Activated T-helper 1 cell treated with anti-CD3 and anti-CD28 coated beads, Interleukin-12 subunit alpha, Interleukin-12 subunit beta, Interleukin-2, Interleukin-4 antibody, amounts not matched to agents 30 ng/mL and 10 ng/mL and 1 ng/mL, durations not matched to agents 14 hours and 24 hours and 36 hours (primary cell): ENCODE results near the gene UGT2B17. TPM values are rescaled to one million over a fixed set of nuclear protein-coding genes. Genes with fewer than 3 reads are reported as not detected.
A peak's percentile ranks its signal among the peaks of the same experiment; 100 is the strongest.
"Not testable (repeated sequence)": the region's sequence is repeated elsewhere in the genome, so short reads cannot be mapped to it uniquely, and the experiment has no call there.

Experiments used
- DNase-seq: peaks from one replicate; pipeline ENCODE4 v3.0.0; 2021; ENCODE audit warnings: low spot score
- H3K27ac Mint-ChIP-seq: one replicate; pipeline ENCODE4 v1.8.0; 2021; ENCODE audit warnings: mild to moderate bottlenecking, mixed read lengths
- H3K27me3 Mint-ChIP-seq: one replicate; pipeline ENCODE4 v1.8.0; 2022; ENCODE audit warnings: mild to moderate bottlenecking, moderate library complexity, mixed read lengths; ENCODE audit not compliant: insufficient read depth
- H3K36me3 Mint-ChIP-seq: one replicate; pipeline ENCODE4 v1.8.0; 2021; ENCODE audit warnings: low read depth, mixed read lengths
- H3K4me1 Mint-ChIP-seq: one replicate; pipeline ENCODE4 v1.8.0; 2021; ENCODE audit warnings: low read depth, mixed read lengths
- H3K4me3 Mint-ChIP-seq: one replicate; pipeline ENCODE4 v1.8.0; 2021; ENCODE audit warnings: mild to moderate bottlenecking, moderate library complexity, mixed read lengths
- H3K9me3 Mint-ChIP-seq: one replicate; pipeline ENCODE4 v1.8.0; 2021; ENCODE audit warnings: mixed read lengths
- intact Hi-C: fragments of 100-400 bp; cut with micrococcal nuclease; formaldehyde crosslinking; loops from one replicate; pipeline ENCODE4 v1.15.1; 2024
- total RNA-seq: library from RNA; stranded (reverse); gene quantifications from 2 replicates; pipeline ENCODE4 v1.2.3, GENCODE V29; 2022

UGT2B17 gene
- total RNA-seq, 1 donor from 2014 or later: not detected

DNA sequence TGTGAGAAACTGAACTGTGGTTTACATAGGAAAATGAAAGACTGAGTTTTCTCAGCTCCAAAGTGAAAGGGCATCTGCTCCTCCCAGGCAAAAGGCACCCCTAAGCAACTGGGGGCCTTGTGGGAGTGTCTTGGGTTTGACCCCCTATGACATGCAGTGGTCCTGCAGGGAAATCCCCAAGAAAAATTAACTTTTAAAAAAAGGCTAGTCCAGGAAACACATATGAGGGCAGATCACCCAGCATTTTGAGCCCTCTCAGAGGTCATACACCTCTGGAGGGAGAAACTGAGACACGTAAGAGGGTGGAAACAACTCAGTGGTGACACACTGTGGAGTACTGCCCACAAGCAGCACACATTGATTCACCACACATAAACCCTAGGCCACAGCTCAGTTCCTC, 22.3 kb downstream of the UGT2B17 start:
- H3K27ac Mint-ChIP-seq, H3K4me3 Mint-ChIP-seq, H3K4me1 Mint-ChIP-seq, H3K9me3 Mint-ChIP-seq, H3K27me3 Mint-ChIP-seq, DNase-seq, intact Hi-C loops, H3K36me3 Mint-ChIP-seq: not testable (repeated sequence)

DNA sequence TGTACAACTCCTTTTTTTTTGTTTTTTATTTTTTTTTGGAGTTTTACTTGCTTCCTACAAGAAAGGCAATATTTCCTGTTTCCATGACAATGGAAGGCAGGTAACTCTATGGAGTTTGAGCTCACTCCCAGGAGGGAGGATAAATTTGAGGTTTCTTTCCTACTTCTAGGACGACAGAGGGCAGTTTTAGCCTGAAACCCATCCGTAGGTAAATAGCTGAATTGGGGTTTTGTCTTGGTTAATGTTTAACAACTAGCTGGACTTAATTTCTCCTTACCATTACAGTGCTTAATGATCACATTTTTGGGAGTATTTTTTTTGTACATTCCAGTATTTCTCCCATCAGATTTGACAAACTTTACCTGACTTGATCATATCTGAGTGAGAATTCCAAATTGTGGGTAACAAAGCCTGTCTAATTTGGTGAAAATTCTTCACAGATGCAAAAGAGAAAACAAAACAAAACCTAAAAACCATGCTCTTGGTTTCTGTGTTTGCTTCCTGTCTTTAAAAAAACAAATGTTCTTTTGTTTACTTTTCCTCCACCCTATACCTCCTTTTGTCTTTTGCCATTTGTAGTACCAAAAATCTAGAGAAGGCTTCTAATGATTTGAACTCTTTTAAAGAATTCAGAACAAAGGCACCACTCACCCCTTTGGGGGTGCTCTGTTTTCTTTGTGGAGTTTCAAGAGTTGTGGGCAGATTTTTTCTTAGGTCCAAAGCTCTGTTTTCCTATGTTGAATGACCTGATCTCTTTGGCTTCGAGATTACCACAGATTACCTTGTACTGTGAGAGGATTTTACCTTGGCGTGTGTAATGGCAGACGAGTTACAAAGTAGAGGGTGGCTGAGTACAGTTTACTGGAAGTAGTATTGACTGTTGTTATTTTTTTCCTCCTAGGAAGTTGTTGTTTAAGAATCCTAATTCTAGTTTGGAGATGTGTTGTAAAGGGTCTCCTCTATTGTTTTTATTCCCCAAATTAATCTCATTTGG, 23.0 kb downstream of the UGT2B17 start:
- H3K36me3 Mint-ChIP-seq, H3K27me3 Mint-ChIP-seq, DNase-seq, H3K27ac Mint-ChIP-seq, H3K9me3 Mint-ChIP-seq, intact Hi-C loops, H3K4me3 Mint-ChIP-seq, H3K4me1 Mint-ChIP-seq: not testable (repeated sequence)

DNA sequence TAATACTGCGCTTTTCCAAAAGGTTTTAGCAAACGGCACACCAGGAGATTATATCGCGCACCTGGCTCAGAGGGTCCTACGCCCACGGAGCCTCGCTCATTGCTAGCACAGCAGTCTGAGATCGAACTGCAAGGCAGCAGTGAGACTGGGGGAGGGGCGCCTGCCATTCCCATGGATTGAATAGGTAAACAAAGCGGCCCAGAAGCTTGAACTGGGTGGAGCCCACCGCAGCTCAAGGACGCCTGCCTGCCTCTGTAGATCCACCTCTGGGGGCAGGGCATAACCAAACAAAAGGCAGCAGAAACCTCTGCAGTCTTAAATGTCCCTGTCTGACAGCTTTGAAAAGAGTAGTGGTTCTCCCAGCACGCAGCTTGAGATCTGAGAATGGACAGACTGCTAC, 33.4 kb downstream of the UGT2B17 start:
- DNase-seq, H3K4me3 Mint-ChIP-seq, H3K36me3 Mint-ChIP-seq, H3K9me3 Mint-ChIP-seq, H3K4me1 Mint-ChIP-seq, intact Hi-C loops, H3K27ac Mint-ChIP-seq, H3K27me3 Mint-ChIP-seq: not testable (repeated sequence)

DNA sequence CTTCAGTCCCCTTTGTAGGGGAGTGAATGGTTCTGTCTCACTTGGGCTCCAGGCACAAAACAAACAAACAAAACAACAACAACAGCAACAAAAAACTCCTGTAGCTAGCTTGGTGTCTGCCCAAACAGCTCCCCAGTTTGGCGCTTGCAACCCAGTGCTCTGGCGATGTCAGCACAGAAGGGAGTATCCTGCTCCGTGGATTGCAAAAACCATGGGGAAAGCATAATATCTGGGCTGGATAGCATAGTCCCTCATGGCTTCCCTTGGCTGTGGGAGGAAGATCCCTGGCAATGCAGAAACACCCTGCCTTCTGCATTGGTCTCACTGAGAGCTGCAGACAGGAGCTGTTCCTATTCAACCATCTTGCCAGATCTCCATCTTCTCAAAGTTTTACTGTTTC, 39.7 kb downstream of the UGT2B17 start:
- Mint-ChIP-seq H3K4me3 (no peak overlapping the region), H3K27ac (no peak overlapping the region), H3K9me3 (peaks cover 3% of the 10 kb centered on the region), H3K4me1 (no peaks in the 10 kb centered on the region), H3K27me3 (no peaks in the 10 kb centered on the region), H3K36me3 (no peaks in the 10 kb centered on the region)
- DNase-seq: no peak
- intact Hi-C loops: no loop called here

DNA sequence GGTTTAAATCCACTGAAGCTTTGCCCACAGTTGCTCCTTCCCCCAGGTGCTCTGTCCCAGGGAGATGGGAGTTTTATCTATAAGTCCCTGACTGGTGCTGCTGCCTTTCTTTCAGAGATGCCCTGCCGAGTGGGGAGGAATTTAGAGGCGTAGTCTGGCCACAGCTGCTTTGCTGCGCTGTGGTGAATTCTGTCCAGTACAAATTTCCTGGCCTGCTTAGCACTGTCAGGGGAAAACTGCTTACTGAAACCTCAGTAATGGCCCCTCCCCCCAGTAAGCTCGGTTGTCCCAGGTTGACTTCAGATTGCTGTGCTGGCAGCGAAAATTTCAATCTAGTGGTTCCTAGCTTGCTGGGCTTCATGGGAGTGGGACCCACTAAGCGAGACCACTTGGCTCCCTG, 40.1 kb downstream of the UGT2B17 start:
- no peaks in the 10 kb centered on the region for H3K4me1 Mint-ChIP-seq
- no peak for DNase-seq
- no peak overlapping the region for H3K27ac Mint-ChIP-seq
- no peaks in the 10 kb centered on the region for H3K36me3 Mint-ChIP-seq
- H3K27me3 Mint-ChIP-seq: no peaks in the 10 kb centered on the region
- intact Hi-C loops: no loop called here
- no peak overlapping the region for H3K4me3 Mint-ChIP-seq
- H3K9me3 Mint-ChIP-seq: peaks cover 3% of the 10 kb centered on the region

DNA sequence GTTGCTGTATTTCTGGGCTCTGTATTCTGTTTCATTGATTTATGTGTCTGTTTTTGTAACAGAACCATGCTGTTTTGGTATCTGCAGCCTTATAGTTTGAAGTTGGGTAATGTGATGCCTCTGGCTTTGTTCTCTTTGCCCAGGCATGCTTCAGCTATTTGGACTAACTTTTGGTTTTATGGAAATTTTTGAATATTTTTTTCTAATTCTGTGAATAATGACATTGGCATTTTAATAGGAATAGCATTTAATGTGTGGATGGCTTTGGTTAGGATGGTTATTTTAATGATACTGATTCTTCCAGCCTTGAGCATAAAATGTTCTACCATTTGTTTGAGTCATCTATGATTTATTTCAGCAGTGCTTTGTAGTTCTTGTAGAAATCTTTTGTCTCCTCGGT, 53.9 kb downstream of the UGT2B17 start:
- H3K27me3 Mint-ChIP-seq, H3K9me3 Mint-ChIP-seq, DNase-seq, intact Hi-C loops, H3K4me1 Mint-ChIP-seq, H3K36me3 Mint-ChIP-seq, H3K27ac Mint-ChIP-seq, H3K4me3 Mint-ChIP-seq: not testable (repeated sequence)

DNA sequence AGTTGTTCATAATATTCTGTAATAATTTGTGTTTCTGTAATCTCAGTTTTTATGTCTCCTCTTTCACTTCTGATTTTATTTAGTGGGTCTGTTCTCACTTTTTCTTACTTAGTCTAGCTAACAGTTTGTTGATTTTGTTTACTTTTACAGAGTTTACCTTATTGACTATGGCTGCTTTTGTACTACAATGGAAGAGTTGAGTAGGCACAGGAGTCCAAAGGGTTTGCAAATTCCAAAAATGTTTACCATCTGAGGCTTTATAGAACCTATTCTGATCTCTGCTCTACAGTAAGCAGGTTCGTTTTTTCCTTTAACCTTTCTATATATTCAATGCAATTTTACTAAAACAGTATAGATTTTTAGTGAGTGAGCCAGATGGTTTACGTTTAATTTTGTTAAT, 55.1 kb downstream of the UGT2B17 start:
- H3K27ac Mint-ChIP-seq: no peak overlapping the region
- intact Hi-C loops: no loop called here
- H3K4me1 Mint-ChIP-seq: no peaks in the 10 kb centered on the region
- H3K36me3 Mint-ChIP-seq: no peaks in the 10 kb centered on the region
- no peak overlapping the region for H3K4me3 Mint-ChIP-seq
- H3K27me3 Mint-ChIP-seq: no peaks in the 10 kb centered on the region
- no peak for DNase-seq
- H3K9me3 Mint-ChIP-seq: no peaks in the 10 kb centered on the region

DNA sequence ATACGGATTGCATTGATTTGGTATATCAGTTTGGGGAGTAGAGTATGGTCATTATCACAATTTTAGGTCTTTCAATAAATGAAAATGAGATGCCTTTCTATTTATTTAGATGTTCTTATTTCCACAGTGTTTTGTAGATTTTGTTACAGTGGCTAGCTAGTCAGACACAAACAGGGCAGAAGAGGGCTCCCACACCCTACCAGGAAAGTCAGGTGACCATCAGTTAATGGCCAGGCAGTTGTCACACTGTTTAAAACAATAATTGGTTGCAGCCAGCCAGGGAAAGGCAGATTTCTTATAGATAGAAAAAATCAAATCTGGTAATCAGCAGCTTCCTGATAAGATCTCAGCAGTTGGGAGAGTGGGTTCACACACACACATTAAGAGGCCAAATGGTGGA, 57.2 kb downstream of the UGT2B17 start:
- Mint-ChIP-seq H3K36me3 (no peaks in the 10 kb centered on the region), H3K9me3 (no peaks in the 10 kb centered on the region), H3K27me3 (no peaks in the 10 kb centered on the region), H3K27ac (no peak overlapping the region), H3K4me1 (no peaks in the 10 kb centered on the region), H3K4me3 (no peak overlapping the region)
- DNase-seq: no peak
- intact Hi-C loops: no loop called here

DNA sequence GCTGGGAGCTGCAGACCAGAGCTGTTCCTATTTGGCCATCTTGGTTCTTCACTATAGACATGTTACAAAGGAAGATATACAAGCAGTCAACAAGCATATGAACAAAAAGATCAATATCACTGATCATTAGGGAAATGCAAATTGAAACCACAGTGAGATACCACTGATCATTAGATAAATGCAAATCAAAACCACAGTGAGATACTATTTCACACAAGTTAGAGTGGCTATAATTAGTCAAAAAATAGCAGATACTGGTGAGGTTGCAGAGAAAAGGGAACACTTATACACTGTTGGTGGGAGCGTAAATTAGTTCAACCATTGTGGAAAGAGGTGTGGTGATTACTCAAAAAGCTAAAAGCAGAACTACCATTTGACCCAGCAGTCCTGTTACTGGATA, 70.7 kb downstream of the UGT2B17 start:
- DNase-seq, H3K27ac Mint-ChIP-seq, intact Hi-C loops, H3K4me3 Mint-ChIP-seq, H3K4me1 Mint-ChIP-seq, H3K27me3 Mint-ChIP-seq, H3K9me3 Mint-ChIP-seq, H3K36me3 Mint-ChIP-seq: not testable (repeated sequence)

DNA sequence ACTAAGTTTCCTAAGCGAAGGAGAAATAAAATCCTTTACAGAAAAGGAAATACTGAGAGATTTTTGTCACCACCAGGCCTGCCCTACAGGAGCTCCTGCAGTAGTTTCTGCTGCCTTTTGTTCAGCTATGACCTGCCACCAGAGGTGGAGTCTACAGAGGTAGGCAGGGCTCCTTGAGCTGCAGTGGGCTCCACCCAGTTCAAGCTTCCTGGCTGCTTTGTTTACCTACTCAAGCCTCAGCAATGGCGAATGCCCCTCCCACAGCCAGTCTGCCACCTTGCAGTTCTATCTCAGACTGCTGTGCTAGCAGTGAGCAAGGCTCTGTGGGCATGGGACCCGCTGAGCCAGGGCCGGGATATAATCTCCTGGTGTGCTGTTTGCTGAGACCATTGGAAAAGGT, 71.3 kb downstream of the UGT2B17 start:
- H3K27ac Mint-ChIP-seq, DNase-seq, H3K36me3 Mint-ChIP-seq, H3K4me1 Mint-ChIP-seq, H3K27me3 Mint-ChIP-seq, intact Hi-C loops, H3K9me3 Mint-ChIP-seq, H3K4me3 Mint-ChIP-seq: not testable (repeated sequence)

DNA sequence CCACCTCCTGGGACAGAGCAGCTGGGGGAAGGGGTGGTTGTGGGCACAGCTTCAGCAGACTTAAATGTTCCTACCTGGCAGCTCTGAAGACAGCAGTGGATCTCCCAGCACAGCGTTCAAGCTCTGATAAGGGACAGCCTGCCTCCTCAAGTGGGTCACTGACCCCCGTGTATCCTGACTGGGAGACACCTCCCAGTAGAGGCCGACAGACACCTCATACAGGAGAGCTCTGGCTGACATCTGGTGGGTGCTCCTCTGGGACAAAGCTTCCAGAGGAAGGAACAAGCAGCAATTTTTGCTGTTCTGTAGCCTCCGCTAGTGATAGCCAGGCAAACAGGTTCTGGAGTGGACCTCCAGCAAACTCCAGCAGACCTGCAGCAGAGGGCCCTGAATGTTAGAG, 72.7 kb downstream of the UGT2B17 start:
- H3K36me3 Mint-ChIP-seq, H3K4me1 Mint-ChIP-seq, DNase-seq, H3K27ac Mint-ChIP-seq, H3K4me3 Mint-ChIP-seq, H3K9me3 Mint-ChIP-seq, H3K27me3 Mint-ChIP-seq, intact Hi-C loops: not testable (repeated sequence)

DNA sequence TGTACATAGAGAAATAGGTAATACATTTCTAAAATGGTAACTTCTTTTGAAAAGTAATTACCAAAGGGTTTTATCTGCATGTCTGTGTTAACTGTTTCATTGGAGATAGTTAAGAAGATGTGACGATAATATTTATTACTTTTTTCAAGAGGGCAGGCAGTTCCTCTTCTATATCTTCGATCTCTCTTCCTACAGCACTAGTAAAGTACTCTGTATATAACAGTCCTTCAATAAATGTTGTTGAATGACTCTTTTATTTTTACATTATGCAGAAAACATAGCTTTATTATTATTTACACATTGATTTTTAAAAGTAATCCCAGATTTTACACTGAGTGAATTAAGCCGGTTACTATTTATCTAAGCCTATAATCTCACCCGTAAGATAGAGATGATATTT, 77.1 kb downstream of the UGT2B17 start:
- Mint-ChIP-seq H3K4me1 (no peaks in the 10 kb centered on the region), H3K27me3 (peaks cover 1% of the 10 kb centered on the region), H3K36me3 (no peaks in the 10 kb centered on the region), H3K27ac (no peak overlapping the region), H3K4me3 (no peak overlapping the region), H3K9me3 (no peaks in the 10 kb centered on the region)
- intact Hi-C loops: loop anchor here (10.0 kb wide), 1 partner anchor 526 kb away; no protein-coding TSS in a partner anchor
- DNase-seq: no peak

DNA sequence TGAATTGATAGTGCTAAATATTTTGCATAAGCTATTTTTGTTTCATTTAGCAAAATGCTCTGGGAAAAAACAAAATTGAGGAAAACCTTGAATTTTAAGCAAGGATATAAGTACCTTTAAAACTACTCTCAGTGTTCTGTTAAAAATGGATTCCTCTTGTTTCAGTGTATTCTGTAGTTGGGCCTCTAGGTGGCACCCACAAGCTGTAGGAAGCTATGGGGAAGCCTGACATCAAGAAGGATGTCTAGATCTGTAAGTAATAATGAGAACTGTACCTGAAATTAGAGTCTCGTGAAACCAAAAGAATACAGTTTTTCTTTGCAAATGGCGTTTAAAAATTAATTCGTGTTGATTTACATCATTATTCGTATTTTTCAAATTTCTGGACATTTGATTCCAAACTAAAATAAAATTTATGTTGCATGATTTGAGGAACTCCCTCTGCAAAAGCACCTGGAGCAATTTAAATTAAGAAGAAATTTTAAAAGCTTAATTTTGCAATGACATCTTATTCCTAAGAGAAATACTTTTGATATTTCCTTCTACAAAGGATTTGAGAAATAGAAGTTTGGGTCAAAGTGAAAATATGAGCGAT, 77.6 kb downstream of the UGT2B17 start:
- H3K9me3 Mint-ChIP-seq: no peaks in the 10 kb centered on the region
- H3K4me3 Mint-ChIP-seq: no peak overlapping the region
- H3K4me1 Mint-ChIP-seq: no peaks in the 10 kb centered on the region
- no peaks in the 10 kb centered on the region for H3K36me3 Mint-ChIP-seq
- DNase-seq: peak; percentile 35
- no peak overlapping the region for H3K27ac Mint-ChIP-seq
- intact Hi-C loops: loop anchor here (1.0 to 10.0 kb wide), 2 partner anchors 226 to 526 kb away; no protein-coding TSS in a partner anchor
- H3K27me3 Mint-ChIP-seq: peaks cover 1% of the 10 kb centered on the region
